Activated B cell treated with CpG ODN at 0.5 μM for 24 hours (primary cell): Measurements from ENCODE around the gene ADAMTS8. TPM values are rescaled to one million over a fixed set of nuclear protein-coding genes. Genes with fewer than 3 reads are reported as not detected.
A peak's percentile ranks its signal among the peaks of the same experiment; 100 is the strongest.

ENCODE experiments used
- ATAC-seq: fragments of 200-7000 bp; cut with Tn5 transposase; one replicate; pipeline ENCODE4 v1.10.0; 2021; ENCODE audit warnings: low read depth, mild to moderate bottlenecking, moderate library complexity
- CTCF ChIA-PET: fragments of 350-600 bp; sonication (Branson Sonifier 250); formaldehyde crosslinking; loops from one replicate; lab custom pipeline; 2021; ENCODE audit warnings: antibody characterized with exemption; lab: Charles Lee
- POLR2A ChIA-PET: fragments of 350-600 bp; sonication (Branson Sonifier 250); formaldehyde crosslinking; loops from one replicate; lab custom pipeline; 2021; ENCODE audit warnings: antibody characterized with exemption; lab: Charles Lee
- DNase-seq: peaks from one replicate; pipeline ENCODE4 v3.0.0; 2022
- H3K27ac Mint-ChIP-seq: one replicate; pipeline ENCODE4 v1.8.0; 2020; ENCODE audit warnings: mixed read lengths
- H3K27me3 Mint-ChIP-seq: one replicate; pipeline ENCODE4 v1.8.0; 2021; ENCODE audit warnings: mixed read lengths
- H3K36me3 Mint-ChIP-seq: one replicate; pipeline ENCODE4 v1.8.0; 2021; ENCODE audit warnings: low read depth, mixed read lengths
- H3K4me1 Mint-ChIP-seq: one replicate; pipeline ENCODE4 v1.8.0; 2021; ENCODE audit warnings: mixed read lengths
- H3K4me3 Mint-ChIP-seq: one replicate; pipeline ENCODE4 v1.8.0; 2020; ENCODE audit warnings: mild to moderate bottlenecking, mixed read lengths
- H3K9me3 Mint-ChIP-seq: one replicate; pipeline ENCODE4 v1.8.0; 2020; ENCODE audit warnings: mixed read lengths
- CTCF ChIP-seq: fragments of 200-600 bp; IDR thresholded peaks from one replicate; pipeline ENCODE4 v1.8.0; 2022; ENCODE audit warnings: antibody characterized with exemption, mild to moderate bottlenecking
- intact Hi-C: fragments of 100-400 bp; cut with micrococcal nuclease; formaldehyde crosslinking; loops from one replicate; pipeline ENCODE4 v1.15.1; 2024
- total RNA-seq: library from RNA; stranded (reverse); gene quantifications from 2 replicates; pipeline ENCODE4 v1.2.3, GENCODE V29; 2022

Gene ADAMTS8
- total RNA-seq, 1 donor from 2014 or later = not detected

- H3K36me3 Mint-ChIP-seq = no peaks in the 10 kb centered on the region
- CTCF ChIA-PET = interaction anchor here (1.0 to 1.1 kb wide), 2 partner anchors 214 to 435 kb away, joined by 3 read pairs; no protein-coding TSS in a partner anchor
- no peak for TF ChIP-seq CTCF
- no peak overlapping the region for H3K27ac Mint-ChIP-seq
- peak overlapping the region; percentile 13 for H3K4me3 Mint-ChIP-seq
- H3K9me3 Mint-ChIP-seq = no peaks in the 10 kb centered on the region
- POLR2A ChIA-PET = no interaction called here
- ATAC-seq (no peak), DNase-seq (no peak)
- peaks cover 56% of the 10 kb centered on the region for H3K27me3 Mint-ChIP-seq
- peaks cover 16% of the 10 kb centered on the region for H3K4me1 Mint-ChIP-seq
- intact Hi-C loops = no loop called here
These were observed 1.5 kb downstream of the ADAMTS8 start for GRCh38 chr11:130426837-130427341.

GRCh38 chr11:130426223-130426836, 2.1 kb downstream of the ADAMTS8 start:
- intact Hi-C loops = no loop called here
- DNase-seq = no peak
- Mint-ChIP-seq H3K4me1 (peaks cover 15% of the 10 kb centered on the region), H3K9me3 (no peaks in the 10 kb centered on the region), H3K36me3 (no peaks in the 10 kb centered on the region), H3K27me3 (peaks cover 59% of the 10 kb centered on the region), H3K4me3 (no peak overlapping the region), H3K27ac (no peak overlapping the region)
- ChIA-PET CTCF (interaction anchor here (1.0 to 1.1 kb wide), 2 partner anchors 213 to 436 kb away, joined by 3 read pairs; no protein-coding TSS in a partner anchor), POLR2A (no interaction called here)
- TF ChIP-seq CTCF = no peak
- no peak for ATAC-seq

- DNase-seq = no peak
- H3K9me3 Mint-ChIP-seq = no peaks in the 10 kb centered on the region
- ChIA-PET CTCF (interaction anchor here (0.9 to 2.2 kb wide), 3 partner anchors 10 to 437 kb away, joined by 3 to 5 read pairs (median 5); no protein-coding TSS in a partner anchor), POLR2A (no interaction called here)
- no peak for ATAC-seq
- TF ChIP-seq CTCF = no peak
- H3K27ac Mint-ChIP-seq = no peak overlapping the region
- no peak overlapping the region for H3K4me3 Mint-ChIP-seq
- intact Hi-C loops = no loop called here
- H3K36me3 Mint-ChIP-seq = no peaks in the 10 kb centered on the region
- H3K27me3 Mint-ChIP-seq = peaks cover 58% of the 10 kb centered on the region
- H3K4me1 Mint-ChIP-seq = peaks cover 13% of the 10 kb centered on the region
These were observed 3.3 kb downstream of the ADAMTS8 start for GRCh38 chr11:130425156-130425555.

- no peaks in the 10 kb centered on the region for H3K9me3 Mint-ChIP-seq
- H3K4me3 Mint-ChIP-seq = no peak overlapping the region
- peaks cover 13% of the 10 kb centered on the region for H3K4me1 Mint-ChIP-seq
- intact Hi-C loops = no loop called here
- TF ChIP-seq CTCF = no peak
- POLR2A ChIA-PET = no interaction called here
- DNase-seq (no peak), ATAC-seq (no peak)
- no peak overlapping the region for H3K27ac Mint-ChIP-seq
- CTCF ChIA-PET = interaction anchor here (1.8 to 2.2 kb wide), 2 partner anchors 212 to 438 kb away, joined by 5 read pairs; no protein-coding TSS in a partner anchor
- H3K36me3 Mint-ChIP-seq = no peaks in the 10 kb centered on the region
- H3K27me3 Mint-ChIP-seq = peaks cover 53% of the 10 kb centered on the region
These were observed 3.7 kb downstream of the ADAMTS8 start for GRCh38 chr11:130424613-130425140.

GRCh38 chr11:130423541-130424142, 4.8 kb downstream of the ADAMTS8 start:
- intact Hi-C loops = no loop called here
- no peaks in the 10 kb centered on the region for H3K36me3 Mint-ChIP-seq
- CTCF ChIA-PET = interaction anchor here (0.9 to 2.2 kb wide), 3 partner anchors 11 to 439 kb away, joined by 4 to 5 read pairs (median 5); no protein-coding TSS in a partner anchor
- H3K9me3 Mint-ChIP-seq = no peaks in the 10 kb centered on the region
- peaks cover 43% of the 10 kb centered on the region for H3K27me3 Mint-ChIP-seq
- H3K4me1 Mint-ChIP-seq = peaks cover 7% of the 10 kb centered on the region
- no peak for TF ChIP-seq CTCF
- H3K27ac Mint-ChIP-seq = no peak overlapping the region
- no peak overlapping the region for H3K4me3 Mint-ChIP-seq
- ATAC-seq = no peak
- no peak for DNase-seq
- POLR2A ChIA-PET = no interaction called here
